Common myeloid progenitor, CD34-positive (primary cell): Measurements from ENCODE around the gene PPP1R37.
"Not testable (repeated sequence)": the region's sequence is repeated elsewhere in the genome, so short reads cannot be mapped to it uniquely, and the experiment has no call there.

ENCODE experiments used
- CTCF ChIA-PET: fragments of 350-600 bp; sonication (Branson Sonifier 250); formaldehyde crosslinking; loops from one replicate; lab custom pipeline; 2021; ENCODE audit warnings: antibody characterized with exemption; lab: Charles Lee
- POLR2A ChIA-PET: fragments of 350-600 bp; sonication (Branson Sonifier 250); formaldehyde crosslinking; loops from one replicate; lab custom pipeline; 2021; ENCODE audit warnings: antibody characterized with exemption; lab: Charles Lee
- DNase-seq, 3 donors: peaks; one replicate each; pipeline versions ENCODE4 v3.0.0 to v3.0.0-alpha.2; 2013
- H3K27ac ChIP-seq, 2 experiments: 1 replicate in 1 of 2; 2 replicates in 1 of 2; pipeline ENCODE4 v1.7.0; 2013; ENCODE audit warnings: inconsistent platforms in 2 of 2, low read length in 2 of 2, mild to moderate bottlenecking in 2 of 2, low read depth in 1 of 2, moderate library complexity in 1 of 2; ENCODE audit not compliant: severe bottlenecking in 2 of 2, insufficient read depth in 1 of 2, poor library complexity in 1 of 2
- H3K27me3 ChIP-seq, 5 experiments: replicated peaks in 2 of 5; 1 replicate in 3 of 5; 2 replicates in 2 of 5; pipeline versions ENCODE4 v1.6.1 to v1.7.0; 2013; ENCODE audit warnings: low read length in 4 of 5, mild to moderate bottlenecking in 2 of 5, moderate library complexity in 2 of 5, inconsistent platforms in 1 of 5; ENCODE audit not compliant: insufficient read depth in 5 of 5, control insufficient read depth in 4 of 5
- H3K36me3 ChIP-seq, 4 experiments: 1 replicate in 2 of 4; 2 replicates in 2 of 4; pipeline versions ENCODE4 v1.6.1 to v1.7.0; 2013; ENCODE audit warnings: low read length in 3 of 4, control low read depth in 1 of 4, mild to moderate bottlenecking in 1 of 4; ENCODE audit not compliant: control insufficient read depth in 4 of 4, insufficient read depth in 4 of 4
- H3K4me1 ChIP-seq, 4 experiments: 1 replicate in 3 of 4; 2 replicates in 1 of 4; pipeline versions ENCODE4 v1.6.1 to v1.7.1; 2013; ENCODE audit warnings: low read length in 3 of 4, mild to moderate bottlenecking in 3 of 4, control low read depth in 1 of 4, inconsistent platforms in 1 of 4, moderate library complexity in 1 of 4; ENCODE audit not compliant: control insufficient read depth in 4 of 4, insufficient read depth in 4 of 4; ENCODE audit errors: control extremely low read depth in 1 of 4
- H3K4me3 ChIP-seq, 7 experiments: 1 replicate in 4 of 7; 2 replicates in 3 of 7; pipeline versions ENCODE4 v1.5.1 to v1.7.0; 2013; ENCODE audit warnings: mild to moderate bottlenecking in 7 of 7, low read length in 6 of 7, moderate library complexity in 6 of 7, inconsistent platforms in 2 of 7, low read depth in 2 of 7, control low read depth in 1 of 7; ENCODE audit not compliant: insufficient read depth in 4 of 7, control insufficient read depth in 1 of 7; ENCODE audit errors: extremely low read depth in 1 of 7
- H3K9me3 ChIP-seq, 5 experiments: 1 replicate in 4 of 5; 2 replicates in 1 of 5; pipeline versions ENCODE4 v1.6.1 to v1.7.1; 2013; ENCODE audit warnings: low read length in 4 of 5, mild to moderate bottlenecking in 2 of 5, inconsistent platforms in 1 of 5, low read depth in 1 of 5, moderate library complexity in 1 of 5; ENCODE audit not compliant: control insufficient read depth in 4 of 5, insufficient read depth in 2 of 5; ENCODE audit errors: control extremely low read depth in 1 of 5
- WGBS: methylation state at CpG from one replicate; pipeline ENCODE4 v1.1.5; 2013; ENCODE audit not compliant: insufficient coverage; 5-methylcytosine and 5-hydroxymethylcytosine counted together

PPP1R37 gene

GRCh38 chr19:45104658-45105349 lies 11.8 kb downstream of the PPP1R37 start:
- peak in 2 of 3 donors; percentile 26 to 55 for DNase-seq
- CTCF ChIA-PET = interaction anchor here (2.6 to 2.8 kb wide), 3 partner anchors 8 to 14 kb away, joined by 13 to 15 read pairs (median 13); partner anchors contain the start of gene PPP1R37
- no peak overlapping the region for H3K4me3 ChIP-seq
- peaks cover 0 to 14% (median 1%) of the 10 kb centered on the region in 4 experiments for H3K36me3 ChIP-seq
- H3K27me3 ChIP-seq = no peaks in the 10 kb centered on the region
- peaks cover 0 to 46% (median 32%) of the 10 kb centered on the region in 4 experiments for H3K4me1 ChIP-seq
- no peaks in the 10 kb centered on the region for H3K9me3 ChIP-seq
- H3K27ac ChIP-seq = no peak overlapping the region
- WGBS = 49% methylated on average over 16 of the region's 16 CpGs
- POLR2A ChIA-PET = interaction anchor here (0.6 to 1.0 kb wide), 2 partner anchors 8 to 14 kb away, joined by 3 read pairs; no protein-coding TSS in a partner anchor

GRCh38 chr19:45106363-45106762 lies 13.4 kb downstream of the PPP1R37 start:
- peaks cover 0 to 58% (median 38%) of the 10 kb centered on the region in 4 experiments for H3K4me1 ChIP-seq
- CTCF ChIA-PET = interaction anchor here (0.6 to 2.3 kb wide), 3 partner anchors 15 to 47 kb away, joined by 3 to 10 read pairs (median 3); no protein-coding TSS in a partner anchor
- H3K36me3 ChIP-seq, H3K27ac ChIP-seq, DNase-seq, H3K4me3 ChIP-seq, POLR2A ChIA-PET, H3K27me3 ChIP-seq, H3K9me3 ChIP-seq: not testable (repeated sequence)
- WGBS = 94% methylated on average over 8 of the region's 11 CpGs

GRCh38 chr19:45107621-45108150 lies 14.7 kb downstream of the PPP1R37 start:
- Histone ChIP-seq H3K27me3 (no peaks in the 10 kb centered on the region), H3K27ac (no peak overlapping the region), H3K4me1 (peaks cover 0 to 56% (median 36%) of the 10 kb centered on the region in 4 experiments), H3K36me3 (peaks cover 0 to 3% (median under 1%) of the 10 kb centered on the region in 4 experiments), H3K9me3 (no peaks in the 10 kb centered on the region), H3K4me3 (no peak overlapping the region)
- ChIA-PET POLR2A (interaction anchor here (0.5 kb wide), 1 partner anchor 11 kb away, joined by 3 read pairs; no protein-coding TSS in a partner anchor), CTCF (interaction anchor here (0.6 to 2.3 kb wide), 3 partner anchors 13 to 18 kb away, joined by 3 to 10 read pairs (median 4); partner anchors contain the start of gene PPP1R37)
- no peak for DNase-seq
- 91% methylated on average over 10 of the region's 12 CpGs for WGBS

GRCh38 chr19:45110851-45111266 lies 17.9 kb downstream of the PPP1R37 start:
- POLR2A ChIA-PET = no interaction called here
- Histone ChIP-seq H3K9me3 (no peaks in the 10 kb centered on the region), H3K36me3 (peaks cover 0 to 3% (median 0%) of the 10 kb centered on the region in 4 experiments), H3K27me3 (no peaks in the 10 kb centered on the region), H3K4me1 (peaks cover 0 to 51% (median 27%) of the 10 kb centered on the region in 4 experiments), H3K27ac (no peak overlapping the region), H3K4me3 (no peak overlapping the region)
- WGBS = 33% methylated on average over 4 of the region's 5 CpGs
- DNase-seq = peak in 2 of 3 donors; percentile 48 to 62
- CTCF ChIA-PET = interaction anchor here (4.8 kb wide), 1 partner anchor 15 kb away, joined by 32 read pairs; no protein-coding TSS in a partner anchor

GRCh38 chr19:45112111-45112827 lies 19.3 kb downstream of the PPP1R37 start:
- DNase-seq = no peak
- no peak overlapping the region for H3K27ac ChIP-seq
- H3K4me1 ChIP-seq = peaks cover 0 to 64% (median 41%) of the 10 kb centered on the region in 4 experiments
- no peaks in the 10 kb centered on the region for H3K27me3 ChIP-seq
- CTCF ChIA-PET = interaction anchor here (1.0 to 4.8 kb wide), 7 partner anchors 9 to 87 kb away, joined by 3 to 32 read pairs (median 9); partner anchors contain the start of gene PPP1R37
- POLR2A ChIA-PET = interaction anchor here (0.6 kb wide), 1 partner anchor 83 kb away, joined by 4 read pairs; no protein-coding TSS in a partner anchor
- no peaks in the 10 kb centered on the region for H3K9me3 ChIP-seq
- H3K4me3 ChIP-seq = no peak overlapping the region
- H3K36me3 ChIP-seq = peaks cover 0 to 3% (median 0%) of the 10 kb centered on the region in 4 experiments
- 95% methylated on average over 10 of the region's 11 CpGs for WGBS

GRCh38 chr19:45113628-45114027 lies 20.6 kb downstream of the PPP1R37 start:
- CTCF ChIA-PET = interaction anchor here (0.8 to 4.8 kb wide), 7 partner anchors 11 to 86 kb away, joined by 3 to 32 read pairs (median 9); partner anchors contain the start of gene PPP1R37
- no peaks in the 10 kb centered on the region for H3K9me3 ChIP-seq
- peaks cover 0 to 3% (median 0%) of the 10 kb centered on the region in 4 experiments for H3K36me3 ChIP-seq
- H3K27me3 ChIP-seq = no peaks in the 10 kb centered on the region
- H3K4me1 ChIP-seq = peaks cover 2 to 78% (median 53%) of the 10 kb centered on the region in 4 experiments
- no peak overlapping the region for H3K4me3 ChIP-seq
- 97% methylated on average over 6 of the region's 9 CpGs for WGBS
- DNase-seq = no peak
- H3K27ac ChIP-seq = no peak overlapping the region
- POLR2A ChIA-PET = interaction anchor here (0.9 kb wide), 1 partner anchor 9 kb away, joined by 3 read pairs; no protein-coding TSS in a partner anchor
